NCI-H146 treated with DMSO at 0.1 percent for 48 hours (cell line): ENCODE data around the gene ME3.

Experiments used
- DNase-seq: peaks from one replicate; lab custom pipeline; 2025; ENCODE audit not compliant: unreplicated experiment; lab: John Stamatoyannopoulos, UW

The ME3 gene

GRCh38 chr11:86395061-86395551 lies 277.3 kb downstream of the ME3 start:
- DNase-seq, result no peak
